HG03469 (cell line): ENCODE results near the gene CHURC1.

Experiments used
- ATAC-seq: cut with Tn5 transposase; IDR thresholded peaks from one replicate; pipeline ENCODE4 v1.9.1; 2021; ENCODE audit warnings: mild to moderate bottlenecking, moderate library complexity, moderate number of reproducible peaks; ENCODE audit not compliant: unreplicated experiment

The CHURC1 gene

GRCh38 chr14:64953661-64954060 lies 39.4 kb downstream of the CHURC1 start:
- no peak for ATAC-seq

- ATAC-seq: no peak
Observed at GRCh38 chr14:64954491-64955240, 40.4 kb downstream of the CHURC1 start.

- ATAC-seq: no peak
Observed at GRCh38 chr14:64955297-64955696, 41.0 kb downstream of the CHURC1 start.

DNA sequence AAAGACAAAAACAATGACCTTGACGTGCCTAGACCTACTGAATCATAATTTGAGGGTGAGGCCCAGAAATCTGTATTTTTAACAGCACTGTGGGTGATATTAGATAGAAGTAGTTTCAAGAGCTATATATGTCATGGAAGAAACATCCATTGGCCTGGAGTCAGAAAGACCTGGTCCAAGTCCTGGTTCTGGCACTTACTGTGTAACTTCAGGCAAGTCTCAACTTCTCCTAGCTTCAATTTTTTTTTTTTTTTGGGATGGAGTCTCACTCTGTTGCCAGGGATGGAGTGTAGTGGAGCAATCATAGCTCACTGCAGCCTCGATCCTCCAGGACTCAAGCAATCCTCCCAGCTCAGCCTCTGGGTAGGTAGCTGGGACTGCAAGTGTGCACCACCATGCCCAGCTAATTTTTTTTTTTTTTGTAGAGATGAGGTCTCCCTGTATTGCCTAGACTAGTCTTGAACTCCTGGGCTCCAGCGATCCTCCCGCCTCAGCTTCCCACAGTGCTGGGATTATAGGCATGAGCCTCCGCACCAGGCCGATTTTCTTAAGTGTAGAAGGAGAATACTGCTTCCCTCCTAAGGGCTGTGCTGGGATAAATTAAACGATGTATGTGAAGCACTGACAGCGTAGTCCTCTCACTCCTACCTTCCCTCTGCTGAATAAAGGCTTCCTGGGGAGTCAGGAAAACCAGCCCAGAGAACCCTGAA lies 42.6 kb downstream of the CHURC1 start:
- ATAC-seq: no peak

- ATAC-seq: no peak
Observed at GRCh38 chr14:64958201-64958600, 43.9 kb downstream of the CHURC1 start.

DNA sequence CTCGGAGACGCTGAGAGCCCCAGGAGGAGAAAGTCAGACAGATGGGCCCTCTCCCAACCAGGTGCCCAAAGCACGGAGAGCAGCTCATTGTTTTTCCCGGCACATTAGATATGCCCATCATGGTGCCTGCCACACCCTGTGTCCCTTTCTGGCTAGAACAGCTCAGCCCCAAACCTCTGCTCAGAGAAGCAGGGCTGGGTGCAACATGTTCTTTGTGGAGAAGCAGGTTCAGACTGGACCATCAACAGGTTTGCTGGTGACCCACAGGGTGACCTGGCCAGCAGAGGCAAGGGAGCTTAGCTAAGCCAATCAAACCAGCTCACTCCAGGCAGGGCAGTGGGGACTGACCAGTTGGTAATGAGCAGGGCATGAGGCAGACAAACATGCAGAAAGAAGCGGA lies 44.5 kb downstream of the CHURC1 start:
- ATAC-seq: no peak

DNA sequence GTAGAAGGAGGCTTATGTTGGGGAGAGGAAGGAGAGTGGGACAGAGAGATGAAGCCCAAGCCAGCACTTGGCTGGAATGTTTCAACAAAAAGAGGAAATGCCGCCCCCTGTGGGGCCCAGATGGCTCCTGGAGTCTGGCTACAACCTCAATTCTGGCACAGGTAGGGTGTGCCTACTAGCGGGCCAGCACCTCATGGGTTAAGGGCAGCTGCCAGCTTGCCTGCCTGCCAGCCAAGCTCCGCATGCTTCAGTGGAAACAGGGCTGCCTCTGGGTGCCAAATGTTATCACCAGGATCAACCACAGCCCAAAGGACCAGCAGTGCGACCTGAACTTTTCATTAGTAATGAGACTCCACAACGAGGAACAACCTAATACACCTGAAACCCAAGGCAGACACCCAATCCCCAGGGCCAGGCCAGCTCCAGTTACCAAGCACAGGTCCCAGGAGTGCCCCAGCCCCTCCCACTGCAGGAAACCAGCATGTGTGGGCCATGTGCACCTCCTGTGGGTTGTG lies 46.6 kb downstream of the CHURC1 start:
- ATAC-seq: no peak

GRCh38 chr14:64963611-64964010 lies 49.4 kb downstream of the CHURC1 start:
- ATAC-seq: no peak

- ATAC-seq: no peak
Observed at GRCh38 chr14:64965356-64966000, 51.2 kb downstream of the CHURC1 start.

- ATAC-seq: no peak
Observed at GRCh38 chr14:64966976-64967375, 52.7 kb downstream of the CHURC1 start.

DNA sequence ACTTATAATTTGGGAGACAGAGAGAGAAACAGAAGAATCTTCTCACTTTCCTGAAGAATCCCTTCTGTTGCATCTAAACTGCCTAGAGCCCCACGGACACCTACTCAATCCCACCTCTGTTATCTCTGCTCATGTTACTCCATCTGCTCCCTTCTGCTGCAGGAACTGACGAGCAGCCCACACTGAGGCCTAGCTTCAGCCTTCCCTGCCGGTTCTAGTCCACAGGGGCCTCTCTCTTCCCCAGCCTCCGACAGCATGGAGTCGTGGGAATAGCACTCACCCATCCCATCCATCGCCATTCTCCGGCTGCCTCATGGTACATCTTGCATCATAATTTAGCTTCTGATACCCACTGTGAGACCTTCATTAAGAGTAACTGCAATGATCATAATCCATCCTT lies 53.9 kb downstream of the CHURC1 start:
- ATAC-seq: no peak

DNA sequence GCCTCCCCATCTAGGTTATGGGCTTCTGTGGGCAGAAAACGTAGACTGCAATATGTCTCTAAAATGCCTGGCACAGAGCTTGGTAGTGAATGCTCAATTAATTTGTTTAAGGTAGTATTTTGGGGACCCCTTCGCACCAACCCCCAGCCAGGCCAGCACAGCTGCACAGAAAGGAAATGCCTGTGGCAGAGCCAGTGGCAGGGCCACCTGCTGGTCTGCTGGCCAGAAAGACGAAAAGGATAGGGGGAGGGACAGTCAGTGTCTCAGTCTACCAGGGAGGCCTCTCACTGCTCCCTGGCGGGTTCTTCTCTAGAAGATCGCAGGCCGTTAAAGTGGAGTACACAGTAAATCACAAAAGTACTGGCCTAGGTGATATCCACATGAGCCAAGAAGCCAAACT lies 54.4 kb downstream of the CHURC1 start:
- no peak for ATAC-seq

- ATAC-seq: no peak
Observed at GRCh38 chr14:64970041-64970440, 55.8 kb downstream of the CHURC1 start.

DNA sequence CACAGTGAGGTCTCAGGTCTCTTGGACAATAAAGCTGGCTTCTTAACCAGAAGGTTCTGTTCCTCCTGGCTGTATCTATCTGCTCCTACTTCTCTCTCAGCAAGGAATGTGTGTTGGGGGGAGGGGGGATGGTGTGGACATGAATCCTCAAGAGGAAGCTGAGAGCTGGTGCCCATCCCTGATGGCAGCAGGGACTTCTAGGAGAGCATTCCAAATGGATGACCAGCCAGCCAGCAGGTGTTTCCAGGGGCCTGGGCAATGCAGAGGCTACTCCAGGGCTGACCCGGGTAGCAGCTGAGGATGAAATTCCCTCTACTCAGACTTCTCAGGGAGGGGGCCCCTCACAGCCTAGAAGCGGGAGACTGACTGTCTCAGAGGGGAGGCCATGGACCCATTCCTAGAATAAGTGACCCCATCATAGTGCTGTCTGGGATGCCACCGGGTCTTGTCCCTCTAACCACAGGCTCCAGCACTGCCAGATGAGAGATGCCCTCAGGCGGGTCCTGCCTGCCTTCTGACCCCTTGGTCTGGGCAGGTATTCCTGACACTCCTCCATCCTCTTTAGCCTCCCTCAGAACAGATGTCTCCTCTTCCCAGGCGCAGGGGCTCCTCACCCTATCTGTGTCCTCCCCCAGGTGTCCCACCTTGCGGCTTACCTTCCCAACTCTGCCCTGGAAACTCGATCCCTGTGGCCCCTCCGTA lies 56.7 kb downstream of the CHURC1 start:
- no peak for ATAC-seq

GRCh38 chr14:64971491-64971942 lies 57.3 kb downstream of the CHURC1 start:
- no peak for ATAC-seq

- no peak for ATAC-seq
Observed at GRCh38 chr14:64971943-64972791, 57.9 kb downstream of the CHURC1 start, which contains the start of gene RAB15. Gene RAB15, minus strand, starts transcription at chr14:64972336. Its CDS starts 260 bp downstream, at chr14:64972076.

GRCh38 chr14:64973026-64973442 lies 58.8 kb downstream of the CHURC1 start:
- ATAC-seq: no peak

GRCh38 chr14:64973826-64974225 lies 59.6 kb downstream of the CHURC1 start:
- no peak for ATAC-seq

GRCh38 chr14:64974563-64974962 lies 60.3 kb downstream of the CHURC1 start:
- ATAC-seq: no peak
